HG03139 (cell line): ENCODE results near the gene SYK.

Experiments
- ATAC-seq: cut with Tn5 transposase; IDR thresholded peaks from one replicate; pipeline ENCODE4 v1.9.1; 2021; ENCODE audit not compliant: unreplicated experiment

SYK gene

GRCh38 chr9:90846770-90847419 lies 45.3 kb downstream of the SYK start:
- no peak for ATAC-seq

DNA sequence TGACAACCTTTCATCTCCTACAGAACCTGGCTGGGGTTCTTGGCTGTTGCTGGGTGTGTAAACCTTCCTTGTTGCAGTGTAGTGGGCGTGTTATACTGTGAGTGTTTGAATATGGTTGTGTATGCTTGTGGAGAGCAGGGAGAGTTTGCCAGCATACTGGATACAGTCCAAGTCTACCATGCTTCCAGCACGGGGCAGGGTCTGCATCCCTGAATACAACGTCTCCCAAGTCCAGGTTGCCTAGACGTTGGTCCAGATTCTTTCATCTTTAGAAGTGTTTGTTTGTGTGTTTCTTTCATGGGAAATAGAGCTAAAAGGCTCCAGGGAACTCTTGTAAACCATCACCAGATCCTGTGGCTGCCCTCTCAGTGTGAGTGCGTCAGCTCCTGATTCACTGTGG lies 46.4 kb downstream of the SYK start:
- ATAC-seq, result no peak

- no peak for ATAC-seq
These were observed 47.2 kb downstream of the SYK start for GRCh38 chr9:90848866-90849265.

DNA sequence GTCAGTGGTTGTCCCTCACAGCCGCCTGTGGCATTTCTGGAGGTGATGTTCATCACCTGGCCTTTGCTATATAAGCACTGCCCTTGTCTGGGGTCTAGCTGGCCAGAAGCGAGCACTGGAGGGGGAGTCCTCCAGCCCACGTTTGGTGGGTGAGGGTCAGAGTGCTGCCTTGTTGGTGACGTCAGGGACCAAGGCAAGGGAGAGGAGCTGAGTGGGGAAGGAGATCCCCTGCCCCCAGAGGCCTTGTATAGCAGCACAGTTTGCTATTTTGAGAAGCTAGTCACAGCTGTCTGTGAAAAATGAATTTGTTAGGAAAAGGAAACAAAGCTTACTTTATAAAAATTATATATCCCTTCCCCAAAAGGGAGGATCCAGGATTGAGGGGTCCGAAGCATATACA lies 49.8 kb downstream of the SYK start:
- ATAC-seq, result no peak

DNA sequence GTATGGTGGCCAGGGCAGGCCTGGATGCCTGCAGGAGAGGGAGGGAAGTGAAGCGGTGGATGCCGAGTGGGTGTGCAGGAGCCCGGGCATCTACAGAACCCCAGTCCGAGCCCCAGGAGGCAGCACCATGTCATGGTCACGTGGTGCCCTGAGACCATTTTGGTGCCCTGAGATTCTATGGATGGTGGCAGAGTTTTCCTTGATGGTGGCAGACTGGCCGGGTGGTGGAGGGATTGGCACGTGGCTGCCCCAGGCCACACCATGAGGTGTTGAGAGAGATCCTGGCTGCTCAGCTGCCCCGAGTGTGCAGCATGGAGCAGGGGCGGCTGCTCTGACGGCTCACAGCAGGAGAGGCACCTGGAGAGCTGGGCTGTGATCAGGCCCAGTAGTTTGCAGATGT lies 52.3 kb downstream of the SYK start:
- no peak for ATAC-seq

DNA sequence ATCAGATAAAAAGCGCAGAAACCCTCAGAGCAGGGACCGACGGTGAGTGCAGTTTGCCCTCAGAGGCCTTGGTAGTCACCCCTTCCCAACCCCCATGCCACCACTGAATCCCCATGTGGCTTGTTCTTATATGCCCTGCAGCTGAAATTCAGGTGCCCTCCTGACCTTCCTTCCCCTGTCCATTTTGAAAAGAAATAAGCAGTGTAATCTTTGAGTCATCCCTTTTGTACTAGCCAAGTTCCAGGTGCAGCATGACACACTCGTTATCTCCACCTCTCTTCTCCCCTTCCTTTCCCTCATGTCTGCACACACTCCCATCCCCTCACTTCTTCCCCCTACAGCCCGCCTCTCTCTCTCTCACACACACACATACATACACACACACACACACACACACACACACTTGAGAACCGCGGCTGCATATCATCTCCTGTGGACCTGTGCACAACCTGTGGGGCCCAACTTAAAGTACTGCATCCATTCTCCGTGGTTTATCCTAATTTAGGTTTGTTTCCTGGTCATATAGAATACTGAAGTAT lies 53.1 kb downstream of the SYK start:
- no peak for ATAC-seq

- ATAC-seq, result no peak
These were observed 53.7 kb downstream of the SYK start for GRCh38 chr9:90855208-90855902.

GRCh38 chr9:90857091-90857490 lies 55.5 kb downstream of the SYK start:
- no peak for ATAC-seq

GRCh38 chr9:90857855-90858254 lies 56.2 kb downstream of the SYK start:
- no peak for ATAC-seq

DNA sequence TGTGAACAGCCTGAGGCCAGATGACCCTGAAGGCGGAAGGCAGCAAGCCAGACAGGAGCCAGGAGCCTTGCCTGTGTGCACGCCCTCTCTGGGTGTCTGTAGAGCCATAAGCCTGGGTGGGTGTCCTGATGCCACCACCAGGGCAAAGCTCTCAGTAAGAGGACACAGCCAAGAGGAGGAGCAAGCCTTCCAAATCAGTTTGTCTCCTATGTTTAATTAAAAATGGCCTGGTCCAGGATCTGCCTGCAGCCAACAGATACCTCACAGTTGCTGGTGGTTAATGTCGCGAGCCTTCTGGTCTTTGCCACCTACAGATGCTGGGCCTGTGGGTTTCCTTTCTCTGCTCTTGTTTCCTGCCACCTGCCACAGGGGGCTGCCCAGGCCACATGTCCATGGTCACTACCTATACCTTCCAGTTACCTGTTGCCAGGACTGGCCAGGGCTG lies 56.9 kb downstream of the SYK start:
- no peak for ATAC-seq

- no peak for ATAC-seq
These were observed 58.8 kb downstream of the SYK start for GRCh38 chr9:90860382-90860781.

DNA sequence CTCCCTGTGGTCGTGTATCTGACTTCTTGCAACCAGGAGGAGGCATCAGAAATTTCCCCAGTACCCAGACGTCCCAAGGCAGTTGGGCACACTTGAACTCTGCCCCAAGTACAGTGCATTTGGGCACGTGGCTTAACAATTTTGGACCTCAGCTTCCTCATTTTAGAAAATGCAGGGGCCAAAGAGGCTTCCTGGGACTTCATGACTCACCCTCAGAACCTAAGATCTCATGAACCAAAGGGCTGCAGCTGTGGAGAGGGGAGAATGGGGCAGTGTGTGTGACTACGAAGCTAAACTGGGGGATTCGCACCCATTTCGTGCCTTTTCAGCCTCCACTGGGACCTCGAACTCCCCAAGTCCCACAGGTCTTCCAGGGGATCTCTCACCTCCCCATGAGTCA lies 59.2 kb downstream of the SYK start:
- ATAC-seq, result no peak

DNA sequence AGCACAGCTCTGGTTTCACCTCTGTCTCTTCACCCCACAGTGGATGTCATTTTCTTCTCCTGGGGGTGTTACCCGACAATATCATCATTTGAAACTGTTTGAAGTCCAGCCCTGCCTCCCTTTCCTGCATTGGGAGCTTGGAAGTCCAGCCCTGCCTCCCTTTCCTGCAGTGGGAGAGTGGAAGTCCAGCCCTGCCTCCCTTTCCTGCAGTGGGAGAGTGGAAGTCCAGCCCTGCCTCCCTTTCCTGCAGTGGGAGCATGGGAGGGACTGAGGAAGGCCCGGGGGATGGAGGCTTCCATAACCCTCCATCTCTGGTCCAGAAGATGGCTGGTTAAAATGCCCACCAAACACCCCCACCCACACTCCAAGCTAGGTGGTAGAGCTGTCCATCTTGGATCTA lies 59.8 kb downstream of the SYK start:
- no peak for ATAC-seq

- no peak for ATAC-seq
These were observed 60.5 kb downstream of the SYK start for GRCh38 chr9:90861826-90862740.

GRCh38 chr9:90864779-90865178 lies 63.2 kb downstream of the SYK start:
- no peak for ATAC-seq

DNA sequence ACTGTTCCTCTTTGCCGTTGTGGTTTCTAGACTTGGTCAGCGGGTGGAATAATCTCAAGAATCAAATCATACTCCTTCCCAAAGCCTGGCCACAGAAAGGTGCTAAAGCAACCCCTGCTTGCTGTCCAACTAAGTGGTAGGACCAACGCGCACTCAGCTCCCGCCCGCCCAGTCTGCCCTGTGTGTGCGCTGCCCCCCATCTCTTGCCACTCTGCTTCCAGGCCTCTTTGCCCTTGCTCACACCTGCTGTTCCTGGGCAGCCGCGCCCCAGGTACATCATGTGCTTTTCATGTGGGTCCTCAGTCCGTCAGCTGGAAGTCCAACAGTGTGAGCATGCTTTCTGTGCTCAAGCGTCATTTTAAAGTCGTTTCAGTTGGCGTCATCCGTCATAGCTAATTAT lies 65.5 kb downstream of the SYK start:
- no peak for ATAC-seq

- no peak for ATAC-seq
These were observed 66.9 kb downstream of the SYK start for GRCh38 chr9:90868555-90868954.

DNA sequence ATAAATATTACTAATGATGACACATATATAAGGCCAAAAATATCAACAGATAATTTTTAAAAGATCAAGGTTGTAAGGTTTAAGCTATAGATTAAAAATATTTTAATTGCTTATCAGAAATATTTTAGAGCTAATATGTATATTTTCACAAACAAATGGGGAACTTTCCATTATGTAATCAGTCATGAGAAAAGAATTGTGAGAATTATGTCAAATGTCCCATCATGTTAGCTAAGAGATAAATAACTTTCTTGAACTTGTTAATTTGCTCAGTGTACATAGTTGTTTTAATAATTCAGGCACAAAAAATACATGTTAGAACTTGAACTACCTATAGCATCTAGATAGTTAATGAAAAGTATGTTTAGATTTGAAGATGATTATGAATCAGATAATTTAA lies 67.7 kb downstream of the SYK start:
- ATAC-seq, result no peak

GRCh38 chr9:90870621-90871326 lies 69.2 kb downstream of the SYK start:
- ATAC-seq, result no peak

DNA sequence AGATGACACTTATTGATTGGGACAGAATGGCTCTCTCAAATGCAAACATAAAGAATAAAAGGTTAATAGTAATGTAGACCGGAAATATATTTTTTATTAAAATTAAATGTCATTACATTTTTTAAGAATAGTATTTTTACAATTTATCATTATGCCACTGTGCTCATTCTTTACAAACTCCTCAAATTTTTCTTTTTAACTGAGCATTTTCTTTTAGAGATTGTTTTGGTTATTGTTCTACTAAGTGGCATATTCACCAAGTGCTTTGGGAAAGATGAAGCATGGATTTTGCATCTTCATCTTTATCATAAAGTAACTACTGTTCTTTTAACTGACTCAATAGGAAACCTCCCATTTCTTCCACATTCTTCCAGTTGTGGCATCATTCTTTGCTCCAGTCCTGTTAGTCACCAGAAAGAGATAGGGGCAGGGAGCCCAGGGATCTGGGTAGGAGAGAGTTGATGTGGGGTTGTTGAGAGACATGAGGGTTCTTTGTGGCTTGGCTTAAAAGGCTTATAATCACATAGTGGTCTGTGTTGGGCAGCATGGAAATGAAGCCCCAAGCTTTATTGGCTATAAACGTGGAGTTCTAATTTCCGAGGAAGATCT lies 69.8 kb downstream of the SYK start:
- ATAC-seq, result no peak
